Omental fat pad (tissue), 4 donors: ENCODE results near the gene CCDC191. TPM values are rescaled to one million over a fixed set of nuclear protein-coding genes. Genes with fewer than 3 reads are reported as not detected.

ENCODE experiments used
- ATAC-seq: fragments of 150-250 bp; one replicate; pipeline ENCODE4 v1.9.1; 2016; ENCODE audit warnings: mild to moderate bottlenecking, moderate library complexity; ENCODE audit not compliant: low FRiP score
- DNase-seq: peaks from one replicate; pipeline ENCODE4 v3.0.0-alpha.2; 2019; ENCODE audit warnings: low spot score
- total RNA-seq, 4 donors: library from RNA; depleted of rRNA; stranded (reverse); fragments of >200 nt; gene quantifications; one replicate each; pipeline ENCODE4 v1.1.0, GENCODE V29; 2016
- TF ChIP-seq, protein P1 (sequence below), 3 donors: fragments of 450-650 bp; IDR thresholded peaks; one replicate each; pipeline ENCODE4 v1.5.1; 2016 to 2017; ENCODE audit warnings: antibody characterized with exemption in 3 of 3, mild to moderate bottlenecking in 3 of 3, moderate library complexity in 2 of 3

CCDC191 gene
- total RNA-seq, 4 donors from 2014 or later: 1.9 to 3.3 (median 2.4) TPM

DNA sequence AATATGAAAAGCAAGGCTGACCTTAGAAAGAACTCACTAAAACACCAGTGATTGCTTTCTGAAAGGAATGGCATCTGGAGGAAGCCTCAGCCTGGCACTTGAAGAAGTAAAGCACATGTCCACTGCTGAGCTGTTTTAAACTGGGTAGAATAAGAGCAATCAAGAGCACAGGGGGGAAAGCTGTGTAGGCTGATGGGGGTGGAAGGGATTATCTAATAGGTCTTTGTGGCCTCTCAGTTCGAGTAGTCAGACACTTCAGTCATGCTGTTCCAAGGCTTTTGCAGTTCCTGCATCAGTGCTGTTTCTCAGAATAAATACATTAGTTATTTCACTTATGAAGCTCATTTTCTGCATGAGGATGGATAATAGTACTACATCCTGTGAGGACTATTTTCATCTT, 22.6 kb downstream of the CCDC191 start:
- TF ChIP-seq, protein P1, sequence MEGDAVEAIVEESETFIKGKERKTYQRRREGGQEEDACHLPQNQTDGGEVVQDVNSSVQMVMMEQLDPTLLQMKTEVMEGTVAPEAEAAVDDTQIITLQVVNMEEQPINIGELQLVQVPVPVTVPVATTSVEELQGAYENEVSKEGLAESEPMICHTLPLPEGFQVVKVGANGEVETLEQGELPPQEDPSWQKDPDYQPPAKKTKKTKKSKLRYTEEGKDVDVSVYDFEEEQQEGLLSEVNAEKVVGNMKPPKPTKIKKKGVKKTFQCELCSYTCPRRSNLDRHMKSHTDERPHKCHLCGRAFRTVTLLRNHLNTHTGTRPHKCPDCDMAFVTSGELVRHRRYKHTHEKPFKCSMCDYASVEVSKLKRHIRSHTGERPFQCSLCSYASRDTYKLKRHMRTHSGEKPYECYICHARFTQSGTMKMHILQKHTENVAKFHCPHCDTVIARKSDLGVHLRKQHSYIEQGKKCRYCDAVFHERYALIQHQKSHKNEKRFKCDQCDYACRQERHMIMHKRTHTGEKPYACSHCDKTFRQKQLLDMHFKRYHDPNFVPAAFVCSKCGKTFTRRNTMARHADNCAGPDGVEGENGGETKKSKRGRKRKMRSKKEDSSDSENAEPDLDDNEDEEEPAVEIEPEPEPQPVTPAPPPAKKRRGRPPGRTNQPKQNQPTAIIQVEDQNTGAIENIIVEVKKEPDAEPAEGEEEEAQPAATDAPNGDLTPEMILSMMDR (IDR thresholded peaks at IDR 0.05): no peak
- ATAC-seq: no peak
- DNase-seq: no peak

- DNase-seq (no peak), ATAC-seq (no peak)
- TF ChIP-seq, protein P1 (IDR thresholded peaks at IDR 0.05): no peak
Measured at GRCh38 chr3:114026331-114026730, 30.0 kb downstream of the CCDC191 start.

DNA sequence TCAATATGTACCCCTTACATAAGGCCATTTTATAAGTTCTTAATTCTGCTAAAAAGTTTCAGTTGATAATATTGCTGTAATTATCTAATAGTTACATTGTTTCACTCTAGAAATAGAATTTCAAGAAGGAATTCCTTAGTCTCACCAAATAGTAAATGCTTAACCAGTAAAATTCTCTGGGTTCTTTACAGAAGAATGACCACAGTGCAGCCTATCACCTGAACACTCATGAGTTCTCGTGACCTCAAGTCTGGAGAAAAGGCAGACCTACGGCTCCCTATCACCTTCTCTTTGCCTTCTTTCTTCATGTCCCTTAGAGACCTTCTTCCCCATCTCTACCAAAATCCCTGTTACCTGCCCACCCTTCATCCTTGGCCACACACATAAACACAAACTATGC, 30.9 kb downstream of the CCDC191 start:
- ATAC-seq (no peak), DNase-seq (no peak)
- TF ChIP-seq, protein P1 (IDR thresholded peaks at IDR 0.05): no peak

DNA sequence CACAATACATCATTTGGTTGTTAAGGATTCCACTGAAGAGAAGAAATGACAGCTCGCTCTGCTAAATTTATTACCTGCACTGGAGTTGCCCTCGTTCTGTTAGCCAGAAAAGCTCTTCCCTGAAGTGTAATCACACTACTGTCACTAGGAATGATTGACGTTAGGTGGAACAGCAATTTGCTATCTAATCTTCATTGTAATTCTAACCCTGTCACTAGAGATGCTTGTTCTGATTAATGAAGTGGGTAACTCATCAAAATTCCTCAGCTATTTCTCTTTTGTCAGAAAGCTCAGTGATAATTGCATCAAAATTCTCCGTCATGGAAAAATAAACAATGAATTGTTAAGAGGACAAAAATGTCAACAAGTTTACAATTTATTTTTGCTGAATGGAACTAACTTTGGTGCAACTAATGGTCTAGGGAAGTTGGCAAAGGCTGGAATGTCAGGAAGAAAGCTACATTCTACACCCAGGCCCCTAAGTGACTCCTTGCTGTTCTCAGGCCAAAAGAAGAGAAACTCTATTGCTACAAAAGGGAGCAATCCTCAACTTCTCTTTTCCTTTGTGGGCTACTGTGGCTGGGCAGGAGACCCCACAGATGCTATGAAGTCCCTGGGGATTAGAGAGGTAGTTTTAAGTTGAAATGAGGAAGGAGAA, 34.1 kb downstream of the CCDC191 start:
- ATAC-seq: no peak
- no peak for DNase-seq
- TF ChIP-seq, protein P1 (IDR thresholded peaks at IDR 0.05): no peak

DNA sequence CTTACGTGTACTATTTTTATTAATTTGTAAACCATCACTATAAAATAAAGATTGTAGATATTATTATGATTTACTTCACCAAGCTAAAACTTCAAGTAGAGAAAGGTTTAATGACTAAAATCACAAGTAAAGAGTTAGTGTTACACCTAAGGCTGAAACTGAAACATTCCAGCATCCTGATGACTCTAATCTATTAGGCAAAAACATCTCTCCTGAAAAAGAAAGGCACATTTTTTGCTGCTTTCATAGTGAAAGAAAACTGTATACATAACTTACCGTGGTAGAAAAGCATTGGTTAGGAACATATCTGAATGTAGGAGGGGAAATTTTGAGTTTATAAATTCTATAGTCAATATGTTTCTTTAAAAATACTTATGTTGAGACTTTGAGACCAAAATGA, 35.4 kb downstream of the CCDC191 start:
- ATAC-seq: no peak
- TF ChIP-seq, protein P1 (IDR thresholded peaks at IDR 0.05): no peak
- DNase-seq: no peak

- no peak for ATAC-seq
- TF ChIP-seq, protein P1 (IDR thresholded peaks at IDR 0.05): no peak
Measured at GRCh38 chr3:114019486-114019885, 36.8 kb downstream of the CCDC191 start.

GRCh38 chr3:114014211-114014610, 42.1 kb downstream of the CCDC191 start:
- DNase-seq (no peak), ATAC-seq (no peak)
- TF ChIP-seq, protein P1 (IDR thresholded peaks at IDR 0.05): no peak

More at GRCh38 chr3:114019486-114019885, 36.8 kb downstream of the CCDC191 start:
- DNase-seq: no peak
